GM20431 (cell line): ENCODE results near the gene RASSF7.
"Not testable (repeated sequence)": the region's sequence is repeated elsewhere in the genome, so short reads cannot be mapped to it uniquely, and the experiment has no call there.

ENCODE experiments used
- in situ Hi-C: fragments of 300-500 bp; cut with MseI, MboI; formaldehyde crosslinking; loops from one replicate; pipeline ENCODE4 v1.15.0; 2020; ENCODE audit warnings: low sequenced_read_pairs; ENCODE audit not compliant: unreplicated experiment

Gene RASSF7

DNA sequence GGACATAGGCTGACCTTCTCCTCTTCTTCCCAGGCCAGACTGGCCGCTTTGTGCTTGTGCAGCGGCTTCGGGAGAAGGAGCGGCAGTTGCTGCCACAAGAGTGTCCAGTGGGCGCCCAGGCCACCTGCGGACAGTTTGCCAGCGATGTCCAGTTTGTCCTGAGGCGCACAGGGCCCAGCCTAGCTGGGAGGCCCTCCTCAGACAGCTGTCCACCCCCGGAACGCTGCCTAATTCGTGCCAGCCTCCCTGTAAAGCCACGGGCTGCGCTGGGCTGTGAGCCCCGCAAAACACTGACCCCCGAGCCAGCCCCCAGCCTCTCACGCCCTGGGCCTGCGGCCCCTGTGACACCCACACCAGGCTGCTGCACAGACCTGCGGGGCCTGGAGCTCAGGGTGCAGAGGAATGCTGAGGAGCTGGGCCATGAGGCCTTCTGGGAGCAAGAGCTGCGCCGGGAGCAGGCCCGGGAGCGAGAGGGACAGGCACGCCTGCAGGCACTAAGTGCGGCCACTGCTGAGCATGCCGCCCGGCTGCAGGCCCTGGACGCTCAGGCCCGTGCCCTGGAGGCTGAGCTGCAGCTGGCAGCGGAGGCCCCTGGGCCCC is 1.4 kb downstream of the RASSF7 start:
- in situ Hi-C loops = no loop called here

DNA sequence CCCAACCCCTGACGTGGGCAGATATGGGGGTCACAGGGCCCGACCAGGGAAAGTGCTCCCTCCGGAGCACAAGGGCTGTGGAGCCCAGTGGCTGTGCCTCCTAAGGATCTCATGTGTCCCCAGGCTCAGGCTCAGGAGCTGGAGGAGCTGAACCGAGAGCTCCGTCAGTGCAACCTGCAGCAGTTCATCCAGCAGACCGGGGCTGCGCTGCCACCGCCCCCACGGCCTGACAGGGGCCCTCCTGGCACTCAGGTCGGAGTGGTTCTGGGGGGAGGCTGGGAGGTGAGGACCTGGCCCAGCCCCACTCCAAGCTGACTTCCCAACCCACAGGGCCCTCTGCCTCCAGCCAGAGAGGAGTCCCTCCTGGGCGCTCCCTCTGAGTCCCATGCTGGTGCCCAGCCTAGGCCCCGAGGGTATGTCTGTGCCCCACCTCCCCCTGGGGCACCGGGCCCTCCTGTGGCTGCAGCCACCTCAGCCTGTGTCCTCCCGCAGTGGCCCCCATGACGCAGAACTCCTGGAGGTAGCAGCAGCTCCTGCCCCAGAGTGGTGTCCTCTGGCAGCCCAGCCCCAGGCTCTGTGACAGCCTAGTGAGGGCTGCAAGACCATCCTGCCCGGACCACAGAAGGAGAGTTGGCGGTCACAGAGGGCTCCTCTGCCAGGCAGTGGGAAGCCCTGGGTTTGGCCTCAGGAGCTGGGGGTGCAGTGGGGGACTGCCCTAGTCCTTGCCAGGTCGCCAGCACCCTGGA is 2.5 kb downstream of the RASSF7 start:
- in situ Hi-C loops = no loop called here

DNA sequence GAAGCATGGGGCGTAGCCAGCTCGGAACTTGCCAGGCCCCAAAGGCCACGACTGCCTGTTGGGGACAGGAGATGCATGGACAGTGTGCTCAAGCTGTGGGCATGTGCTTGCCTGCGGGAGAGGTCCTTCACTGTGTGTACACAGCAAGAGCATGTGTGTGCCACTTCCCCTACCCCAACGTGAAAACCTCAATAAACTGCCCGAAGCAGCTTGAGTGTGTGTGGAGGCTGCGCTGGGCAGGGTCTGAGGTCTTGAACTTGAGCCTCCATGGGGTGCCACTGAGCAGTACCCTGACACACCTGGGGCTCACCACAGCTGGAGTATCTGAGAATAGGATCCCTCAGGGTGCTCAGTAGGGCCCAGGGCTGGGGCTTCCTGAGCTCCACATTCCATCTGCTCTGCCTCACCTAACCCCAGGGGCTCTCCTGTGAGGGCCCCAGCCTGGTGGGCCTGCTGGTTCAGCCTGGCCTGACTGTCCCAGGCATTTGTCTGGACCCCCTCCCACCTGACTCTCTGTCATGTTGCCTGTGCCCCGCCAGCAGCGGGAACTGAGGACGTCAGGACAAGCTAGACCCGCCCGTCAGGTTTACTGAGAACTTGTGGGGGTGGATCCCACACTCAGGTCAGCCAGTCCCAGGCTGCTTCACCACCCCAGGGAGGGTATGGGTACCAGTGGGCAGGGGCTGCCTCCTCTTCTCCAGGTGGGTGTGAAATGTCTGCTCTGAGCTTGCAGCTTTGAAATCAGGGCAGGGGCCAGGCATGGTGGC is 3.2 kb downstream of the RASSF7 start:
- in situ Hi-C loops = no loop called here

DNA sequence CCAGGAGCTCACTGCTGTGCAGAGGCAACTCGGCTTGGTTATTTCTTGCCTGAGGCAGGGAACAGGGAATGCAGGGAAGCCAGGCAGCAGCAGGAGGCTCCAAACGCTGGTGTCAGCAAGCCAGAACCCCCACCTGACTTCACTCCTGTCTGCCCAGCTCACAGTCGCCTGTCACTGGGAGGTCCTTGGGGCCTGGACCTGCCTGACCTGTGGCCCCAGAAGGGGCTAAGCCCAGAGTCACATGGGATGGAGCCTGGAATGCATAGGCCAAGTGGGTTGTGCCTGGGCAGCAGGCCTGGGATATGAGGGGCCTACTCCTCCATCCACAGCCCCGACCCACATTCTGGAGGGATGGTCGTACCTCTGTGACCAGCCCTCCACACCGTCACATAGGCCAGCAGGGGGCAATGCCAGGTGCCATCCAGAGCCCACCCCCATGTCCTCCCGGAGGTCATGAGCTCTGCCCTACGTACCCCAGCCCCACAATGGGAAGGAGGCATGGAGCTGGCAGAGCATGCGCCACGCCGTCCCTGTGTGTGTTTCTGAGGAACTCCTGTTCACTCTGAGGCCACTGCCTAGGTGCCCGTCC is 5.2 kb downstream of the RASSF7 start:
- in situ Hi-C loops = no loop called here

DNA sequence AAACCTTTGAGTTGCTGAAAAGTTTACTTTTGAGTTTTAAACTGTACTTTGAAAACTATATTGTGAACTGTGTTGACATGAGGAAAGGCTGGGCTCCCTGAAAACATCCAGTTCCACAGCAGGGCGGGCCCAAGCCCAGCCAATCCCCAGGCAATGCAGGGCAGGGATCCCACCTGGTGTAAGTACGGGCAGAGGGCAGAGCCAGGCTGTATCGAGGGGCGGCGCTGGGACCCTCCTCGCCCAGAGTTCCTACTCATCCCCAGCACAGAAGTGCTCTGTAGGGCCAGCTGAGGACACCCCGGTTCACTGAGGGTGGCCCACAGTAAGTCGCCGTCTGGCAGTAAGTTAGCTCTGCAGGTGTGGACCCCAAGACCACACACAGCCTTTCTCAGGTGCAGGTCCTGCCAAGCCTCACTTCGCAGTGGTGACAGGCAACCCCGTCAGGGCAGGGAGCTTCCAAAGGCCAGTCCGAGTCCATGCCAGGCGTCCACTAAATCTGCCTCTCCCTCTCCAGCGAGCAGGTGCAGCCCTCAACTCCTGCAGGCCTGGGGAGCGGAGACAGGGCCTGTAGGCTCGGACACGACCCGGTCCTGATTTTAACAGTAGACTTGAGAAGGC is 6.3 kb downstream of the RASSF7 start:
- in situ Hi-C loops = no loop called here

DNA sequence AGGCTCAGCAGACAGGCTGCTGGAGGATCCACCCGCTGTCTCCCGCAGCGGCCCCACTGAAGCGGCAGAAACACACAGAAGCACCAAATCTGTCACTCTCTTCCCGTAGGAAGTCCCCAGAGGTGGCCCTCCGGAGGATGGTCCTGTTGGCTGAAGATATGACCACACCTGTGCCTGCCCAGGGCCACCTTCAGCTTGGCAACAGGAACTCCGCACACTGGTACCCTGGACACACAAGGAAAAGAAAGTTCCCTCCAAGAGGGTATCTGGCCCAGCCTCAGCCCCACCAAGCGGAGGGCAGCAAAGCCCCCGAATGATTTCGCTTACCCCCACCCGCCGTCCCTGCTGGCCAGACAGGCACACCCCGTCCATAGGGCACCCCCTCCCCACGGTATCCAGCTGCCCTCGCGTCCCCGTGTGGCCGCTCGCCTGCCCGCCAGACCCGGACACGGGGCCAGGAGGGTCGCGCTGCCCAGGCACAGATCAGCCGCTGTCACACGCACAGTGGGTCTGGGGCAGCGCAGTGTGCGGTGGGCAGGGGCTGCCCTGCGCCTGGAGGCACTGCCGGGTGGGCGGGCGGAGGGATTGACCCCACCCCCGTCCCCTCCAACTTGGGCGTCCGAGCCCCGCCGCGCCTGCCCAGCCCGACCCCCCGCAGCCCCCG is 7.0 kb downstream of the RASSF7 start:
- in situ Hi-C loops = no loop called here

DNA sequence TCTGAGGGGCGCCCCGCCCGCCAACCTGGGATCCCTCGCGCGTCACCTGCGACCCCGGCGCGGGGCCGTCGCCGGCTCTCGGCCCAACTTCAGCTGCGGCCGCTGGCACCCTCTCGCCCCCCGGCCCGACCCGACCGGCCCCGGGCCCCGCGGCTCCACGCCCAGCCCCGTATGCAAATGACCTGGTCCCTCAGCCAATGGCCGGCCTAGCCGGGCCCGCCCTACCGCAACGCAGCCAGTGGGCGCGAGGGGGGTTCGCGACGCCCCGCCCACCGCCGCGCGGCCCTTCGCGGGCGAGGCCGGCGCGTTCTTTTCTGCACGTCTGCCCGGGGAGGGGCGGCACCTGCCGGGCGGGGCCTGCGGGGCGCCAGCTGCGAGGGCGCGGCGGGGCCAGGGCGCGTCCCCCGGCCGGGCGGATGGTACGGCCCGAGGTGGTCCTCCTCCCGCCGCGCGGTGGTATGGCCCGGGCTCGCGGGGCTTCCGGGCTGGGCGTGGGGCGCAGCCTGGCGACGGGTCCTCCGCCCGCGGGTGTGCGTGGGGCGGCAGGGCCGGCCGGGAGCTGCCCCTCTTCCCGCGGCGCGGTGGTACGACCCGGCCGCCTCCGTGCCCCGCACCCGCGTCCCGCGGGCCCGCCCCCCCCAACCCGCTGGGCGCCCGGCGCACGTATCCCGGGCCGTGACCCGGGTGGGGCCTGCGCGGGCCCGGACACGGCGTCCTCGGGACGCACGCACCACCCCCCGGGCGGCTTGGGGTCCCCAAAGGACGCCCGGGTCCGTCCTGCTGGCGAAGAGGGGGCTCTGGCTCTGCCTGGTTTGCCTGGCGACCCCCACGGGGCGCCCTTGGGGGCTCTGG is 7.8 kb downstream of the RASSF7 start:
- in situ Hi-C loops = no loop called here

DNA sequence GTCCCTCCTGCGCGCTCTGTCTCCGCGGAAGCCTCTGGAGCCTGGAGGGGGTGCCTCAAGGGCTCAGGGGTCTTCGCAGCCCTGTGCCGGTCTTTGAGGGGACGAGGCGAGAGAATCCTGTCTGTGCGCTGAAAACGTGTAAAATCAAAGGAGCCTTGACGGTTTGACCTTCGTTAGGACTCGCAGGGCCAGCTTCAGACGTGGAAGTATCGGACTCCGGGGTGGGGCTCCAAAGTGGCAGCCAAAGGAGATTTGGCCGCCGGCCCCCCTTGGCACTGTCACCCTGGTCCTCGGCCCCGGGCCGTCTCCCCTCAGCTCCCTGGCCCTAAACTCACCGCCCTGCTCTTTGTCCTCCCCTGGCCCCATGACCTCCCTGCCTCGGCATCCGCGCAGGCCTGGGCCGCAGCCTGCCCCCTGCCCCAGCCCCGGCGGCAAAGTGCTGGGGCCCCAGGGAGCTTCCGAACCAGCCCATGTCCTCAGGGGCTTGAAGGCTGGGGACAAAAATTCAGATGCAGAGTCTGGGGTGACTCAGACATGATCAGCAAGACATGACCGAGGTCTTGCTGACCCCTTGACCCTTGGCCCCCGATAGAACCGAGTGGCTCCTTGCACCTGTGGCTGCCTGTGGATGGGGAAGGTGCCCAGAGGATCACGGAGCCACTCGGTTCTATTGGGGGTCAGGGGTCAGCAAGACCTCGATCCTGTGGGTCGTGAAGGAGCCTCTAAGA is 8.6 kb downstream of the RASSF7 start:
- in situ Hi-C loops = no loop called here

DNA sequence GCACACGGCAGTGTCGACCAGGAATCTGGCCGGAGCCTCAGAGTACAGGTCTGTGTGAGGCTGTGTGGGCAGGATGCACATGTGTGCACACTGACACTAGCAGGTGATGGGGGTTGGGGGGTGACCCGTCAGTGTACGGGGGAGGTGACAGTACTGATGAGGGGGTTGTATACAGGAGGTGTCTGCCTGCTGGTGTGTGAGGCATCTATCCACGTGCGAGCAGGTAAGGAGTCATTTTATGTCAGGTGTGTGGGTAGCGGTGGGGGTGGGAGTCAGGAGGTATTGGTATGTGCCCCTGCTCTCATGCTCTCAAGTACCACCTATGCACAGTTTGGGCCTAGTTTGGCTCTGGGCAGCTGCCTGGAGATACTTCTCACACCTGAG is 11.0 kb downstream of the RASSF7 start:
- in situ Hi-C loops = no loop called here

DNA sequence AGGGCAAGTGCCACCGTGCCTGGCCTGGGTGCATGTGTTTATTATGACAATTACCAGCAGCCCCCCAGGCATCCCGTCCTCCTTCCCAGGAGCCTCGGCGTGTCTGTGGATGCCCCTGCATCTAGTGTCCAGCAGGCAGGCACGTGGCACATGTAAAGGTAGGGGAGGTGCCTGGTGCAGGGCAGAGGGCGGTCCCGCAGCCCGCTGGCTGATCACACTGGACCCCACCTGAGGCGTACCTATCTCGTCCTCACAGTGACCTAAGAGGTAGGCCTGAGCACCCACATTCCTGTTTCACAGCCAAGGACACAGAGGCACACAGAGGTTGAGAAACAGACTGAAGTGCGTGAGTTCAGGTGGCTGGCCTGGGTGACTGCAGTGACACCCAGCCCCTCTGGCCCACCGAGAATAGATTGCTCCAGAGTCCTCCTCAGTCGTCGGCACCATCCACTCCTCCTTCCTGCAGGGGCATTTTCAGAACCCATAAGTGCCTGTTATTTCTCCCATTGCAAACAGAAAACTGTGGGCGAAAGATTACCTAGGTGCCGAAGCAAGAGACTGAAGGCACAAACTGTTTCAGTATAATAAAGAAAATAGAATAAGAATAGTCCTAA is 12.5 kb downstream of the RASSF7 start:
- in situ Hi-C loops = no loop called here

DNA sequence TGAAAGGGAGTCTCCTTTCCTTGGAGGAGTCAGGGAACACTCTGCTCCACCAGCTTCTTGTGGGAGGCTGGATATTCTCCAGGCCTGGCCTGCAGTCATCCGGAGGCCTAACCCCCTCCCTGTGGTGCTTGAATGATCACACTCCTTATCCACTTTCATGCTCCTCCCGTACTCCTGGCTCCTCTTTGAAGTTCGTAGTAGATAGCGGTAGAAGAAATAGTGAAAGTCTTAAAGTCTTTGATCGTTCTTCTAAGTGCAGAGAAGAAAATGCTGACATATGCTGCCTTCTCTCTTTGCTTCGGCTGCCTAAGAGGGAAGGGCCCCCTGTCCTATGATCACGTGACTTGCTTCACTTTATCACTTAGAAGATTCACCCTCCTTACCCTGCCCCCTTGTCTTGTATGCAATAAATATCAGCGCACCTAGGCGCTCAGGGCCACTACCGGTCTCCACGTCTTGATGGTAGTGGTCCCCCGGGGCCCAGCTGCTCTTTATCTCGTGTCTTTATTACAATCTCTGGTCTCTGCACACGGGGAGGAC is 13.3 kb downstream of the RASSF7 start:
- in situ Hi-C loops = not testable (repeated sequence)

DNA sequence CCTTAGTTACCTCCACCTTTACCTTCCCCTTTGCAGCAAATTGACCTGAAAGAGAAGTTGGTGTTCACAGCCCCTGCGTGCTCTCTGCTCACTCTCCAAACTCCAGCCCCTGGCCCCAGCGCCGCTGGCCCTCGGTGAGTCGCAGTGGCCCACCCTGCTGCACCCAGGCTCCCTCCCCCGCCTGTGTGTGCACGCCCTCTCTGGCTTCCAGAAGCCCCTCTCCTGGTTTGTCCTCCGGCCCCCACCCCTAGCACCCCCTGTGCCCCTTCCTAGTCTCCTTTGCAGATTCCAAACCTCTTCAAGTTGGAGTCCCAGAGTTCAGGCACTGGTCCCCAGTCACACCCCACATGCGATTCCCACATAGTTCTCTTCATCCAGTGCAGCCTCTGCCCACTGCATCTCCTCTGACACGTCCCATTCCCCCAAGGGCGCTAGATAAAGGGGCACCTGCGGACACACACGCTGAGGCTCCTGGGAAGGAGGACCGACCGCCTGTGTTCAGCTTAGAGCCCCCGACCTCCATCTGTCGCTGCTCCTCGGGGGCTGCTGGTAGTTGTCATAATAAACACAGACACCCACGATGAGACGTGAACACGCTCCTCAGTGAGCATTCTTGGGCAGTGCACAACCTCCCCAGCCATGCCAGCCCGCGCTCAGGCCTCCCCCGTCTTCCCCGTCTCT is 14.0 kb downstream of the RASSF7 start:
- in situ Hi-C loops = no loop called here

DNA sequence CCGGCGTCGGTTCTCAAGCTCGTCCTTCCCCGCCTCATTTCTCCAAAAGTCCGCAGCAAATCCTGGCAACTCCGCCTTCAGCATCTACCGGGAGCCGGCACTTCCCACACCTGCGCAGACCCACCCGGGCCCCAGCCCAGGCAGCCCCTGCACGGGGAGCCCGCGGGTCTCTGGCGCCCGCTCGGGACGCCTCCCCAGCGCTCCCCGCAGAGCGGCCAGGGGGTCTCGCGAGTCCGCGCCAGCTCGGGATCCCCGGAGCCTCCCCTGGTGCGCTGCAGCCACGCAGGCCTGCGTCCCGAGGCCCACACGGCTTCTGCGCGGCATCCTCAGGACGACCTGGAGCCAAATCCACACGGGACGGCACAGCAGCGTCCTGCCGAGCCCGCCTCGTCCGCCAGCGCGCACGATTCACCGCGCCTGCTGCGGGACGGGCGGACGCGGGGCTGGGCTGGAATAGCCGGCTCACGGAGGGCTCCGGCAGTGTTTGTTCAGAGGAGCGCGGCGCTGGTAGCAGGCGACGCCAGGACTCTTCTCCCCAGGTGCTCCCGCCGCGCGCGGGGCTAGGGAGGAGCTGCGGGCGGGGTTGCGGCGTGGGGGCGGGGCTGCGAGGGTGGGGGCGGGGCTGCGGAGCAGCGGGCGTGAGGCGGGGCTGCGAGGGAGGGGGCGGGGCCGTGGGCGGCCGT is 14.7 kb downstream of the RASSF7 start:
- in situ Hi-C loops = no loop called here

DNA sequence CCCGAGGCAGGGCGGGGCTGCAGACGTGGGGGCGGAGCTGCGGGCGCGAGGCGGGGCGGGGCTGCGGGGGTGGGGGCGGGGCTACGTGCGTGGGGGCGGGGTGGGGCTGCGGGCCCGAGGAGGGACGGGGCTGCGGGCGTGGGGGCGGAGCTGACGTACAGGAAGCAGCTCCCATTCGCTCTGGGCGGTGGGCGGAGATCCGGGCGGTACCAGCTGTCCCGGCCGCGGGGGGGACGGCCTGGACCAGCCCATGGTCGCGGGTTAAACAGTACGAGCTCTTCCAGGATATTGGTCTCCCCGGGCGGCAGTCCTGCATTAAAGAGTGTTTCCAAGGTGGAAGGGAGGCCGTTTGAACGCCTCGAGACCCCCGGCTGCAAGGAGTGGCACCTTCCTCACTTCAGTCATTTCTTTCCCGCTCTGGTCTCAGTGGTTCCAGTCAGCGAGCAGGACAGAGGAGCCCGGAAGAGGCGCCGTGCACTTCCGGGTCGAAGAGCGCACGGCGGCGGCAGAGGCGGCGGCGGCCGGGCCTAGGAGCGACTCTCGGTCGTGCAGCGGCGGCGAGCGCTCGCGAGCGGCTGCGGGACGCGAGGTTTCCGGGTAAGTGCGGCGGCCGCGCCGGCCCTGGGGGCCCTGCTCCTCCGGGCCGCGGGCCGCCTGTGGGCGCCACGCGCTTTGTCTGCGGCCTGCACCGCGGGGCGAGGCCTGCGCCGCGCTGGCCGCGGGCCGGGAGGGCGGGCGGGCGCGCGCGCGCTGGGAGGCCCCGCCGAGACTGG is 15.4 kb downstream of the RASSF7 start, which contains the start of gene PHRF1:
Gene PHRF1, plus strand, starts transcription at position 475 of the 773 bp plus-strand sequence. CDS start 5,043 bp downstream, outside the sequence.
- in situ Hi-C loops = no loop called here

DNA sequence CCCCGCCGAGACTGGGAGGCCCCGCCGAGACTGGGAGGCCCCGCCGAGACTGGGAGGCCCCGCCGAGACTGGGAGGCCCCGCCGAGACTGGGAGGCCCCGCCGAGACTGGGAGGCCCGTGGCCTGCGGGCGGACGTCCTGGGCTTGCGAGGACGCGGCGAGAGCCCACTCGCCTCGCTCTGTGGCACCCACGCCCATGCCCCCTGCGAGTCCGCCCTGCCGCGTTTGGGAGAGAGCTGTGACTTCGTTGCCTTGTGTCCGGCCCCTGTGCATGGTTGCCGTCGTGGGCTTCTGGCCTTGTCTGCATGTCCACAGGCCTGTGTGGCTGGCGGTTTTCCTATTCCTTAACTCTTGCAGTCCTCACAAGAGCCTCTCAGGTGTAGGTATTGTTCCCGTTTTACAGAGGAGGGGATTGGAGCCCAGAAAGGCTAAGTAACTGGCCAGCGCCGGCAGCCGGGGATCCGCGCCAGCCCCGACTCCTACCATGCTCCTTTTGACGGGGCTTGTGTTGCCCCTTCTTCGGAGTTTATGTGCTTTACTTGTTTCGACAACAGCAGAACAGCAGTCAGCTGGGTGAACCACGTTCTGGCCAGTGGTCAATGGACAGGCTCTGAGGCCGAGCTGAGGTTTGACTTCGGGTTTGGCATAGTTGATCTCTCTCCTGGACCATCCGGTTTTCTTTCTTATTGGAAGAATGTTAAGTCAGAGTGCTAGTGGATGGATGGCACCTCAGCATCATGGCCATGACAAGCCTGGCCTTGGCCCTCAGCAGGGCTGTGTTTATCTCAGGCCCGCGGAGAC is 16.2 kb downstream of the RASSF7 start:
- in situ Hi-C loops = no loop called here
